GM18498 (cell line): Measurements from ENCODE around the gene NOX4.
"Not testable (repeated sequence)": the region's sequence is repeated elsewhere in the genome, so short reads cannot be mapped to it uniquely, and the experiment has no call there.

ENCODE experiments used
- ATAC-seq: cut with Tn5 transposase; IDR thresholded peaks from one replicate; pipeline ENCODE4 v1.9.1; 2021; ENCODE audit warnings: mild to moderate bottlenecking, moderate library complexity; ENCODE audit not compliant: unreplicated experiment

Gene NOX4

GRCh38 chr11:89463266-89463780 is 27.9 kb downstream of the NOX4 start:
- no peak for ATAC-seq

GRCh38 chr11:89458716-89459115 is 32.5 kb downstream of the NOX4 start:
- no peak for ATAC-seq

GRCh38 chr11:89457190-89457589 is 34.0 kb downstream of the NOX4 start:
- ATAC-seq: no peak

GRCh38 chr11:89456681-89457080 is 34.5 kb downstream of the NOX4 start:
- ATAC-seq: no peak

GRCh38 chr11:89452780-89453179 is 38.4 kb downstream of the NOX4 start:
- no peak for ATAC-seq

- ATAC-seq: no peak
These were observed 43.3 kb downstream of the NOX4 start for GRCh38 chr11:89447845-89448244.

GRCh38 chr11:89443361-89444322 is 47.5 kb downstream of the NOX4 start:
- ATAC-seq: no peak

- ATAC-seq: no peak
These were observed 48.4 kb downstream of the NOX4 start for GRCh38 chr11:89442801-89443200.

GRCh38 chr11:89441606-89442005 is 49.6 kb downstream of the NOX4 start:
- ATAC-seq: no peak

GRCh38 chr11:89437317-89437716 is 53.9 kb downstream of the NOX4 start:
- ATAC-seq: no peak

GRCh38 chr11:89436071-89436470 is 55.1 kb downstream of the NOX4 start:
- no peak for ATAC-seq

- ATAC-seq: peak; percentile 65
These were observed 57.9 kb downstream of the NOX4 start for GRCh38 chr11:89433278-89433677.

- ATAC-seq: not testable (repeated sequence)
These were observed 59.0 kb downstream of the NOX4 start for GRCh38 chr11:89432182-89432581.

- not testable (repeated sequence) for ATAC-seq
These were observed 64.7 kb downstream of the NOX4 start for GRCh38 chr11:89426501-89426900.

GRCh38 chr11:89421718-89422117 is 69.5 kb downstream of the NOX4 start:
- ATAC-seq: no peak

GRCh38 chr11:89420981-89421380 is 70.2 kb downstream of the NOX4 start:
- no peak for ATAC-seq

- no peak for ATAC-seq
These were observed 74.2 kb downstream of the NOX4 start for GRCh38 chr11:89416961-89417360.

GRCh38 chr11:89411112-89411511 is 80.1 kb downstream of the NOX4 start:
- ATAC-seq: not testable (repeated sequence)

GRCh38 chr11:89410666-89411065 is 80.5 kb downstream of the NOX4 start:
- not testable (repeated sequence) for ATAC-seq

- ATAC-seq: not testable (repeated sequence)
These were observed 82.7 kb downstream of the NOX4 start for GRCh38 chr11:89408441-89408840.

- no peak for ATAC-seq
These were observed 85.5 kb downstream of the NOX4 start for GRCh38 chr11:89405629-89406028.

GRCh38 chr11:89391654-89392053 is 99.5 kb downstream of the NOX4 start:
- not testable (repeated sequence) for ATAC-seq
